Measurements from ENCODE around the gene CD63.

Gene CD63

GRCh38 chr12:55703901-55704761, 24.7 kb downstream of the CD63 start:
- DNase-seq = no peak

- DNase-seq = no peak
These were observed 25.5 kb downstream of the CD63 start for GRCh38 chr12:55703288-55703687.

DNA sequence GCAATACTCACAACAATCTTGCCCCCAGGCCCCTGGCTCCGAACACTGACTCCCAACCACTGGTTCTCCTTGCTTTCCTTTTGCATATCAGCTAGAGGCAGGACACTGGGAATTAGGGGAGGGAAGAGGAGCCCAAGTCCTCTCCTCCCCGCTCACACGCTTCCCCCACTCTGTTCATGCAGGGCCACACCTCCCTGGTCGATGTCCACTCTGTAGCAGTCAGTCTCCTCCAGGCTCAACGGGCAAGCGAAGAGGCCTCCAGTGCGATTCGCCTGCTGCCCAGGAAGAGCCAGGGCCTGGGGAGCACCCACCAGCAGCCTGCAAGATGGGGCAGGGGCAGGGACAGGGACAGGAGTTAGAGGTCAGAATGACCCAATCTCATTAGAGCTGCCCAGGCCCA, 25.9 kb downstream of the CD63 start:
- DNase-seq = no peak

- no peak for DNase-seq
These were observed 28.4 kb downstream of the CD63 start for GRCh38 chr12:55700255-55701018.

GRCh38 chr12:55699471-55700055, 29.2 kb downstream of the CD63 start:
- no peak for DNase-seq

GRCh38 chr12:55698965-55699364, 29.8 kb downstream of the CD63 start:
- DNase-seq = no peak

DNA sequence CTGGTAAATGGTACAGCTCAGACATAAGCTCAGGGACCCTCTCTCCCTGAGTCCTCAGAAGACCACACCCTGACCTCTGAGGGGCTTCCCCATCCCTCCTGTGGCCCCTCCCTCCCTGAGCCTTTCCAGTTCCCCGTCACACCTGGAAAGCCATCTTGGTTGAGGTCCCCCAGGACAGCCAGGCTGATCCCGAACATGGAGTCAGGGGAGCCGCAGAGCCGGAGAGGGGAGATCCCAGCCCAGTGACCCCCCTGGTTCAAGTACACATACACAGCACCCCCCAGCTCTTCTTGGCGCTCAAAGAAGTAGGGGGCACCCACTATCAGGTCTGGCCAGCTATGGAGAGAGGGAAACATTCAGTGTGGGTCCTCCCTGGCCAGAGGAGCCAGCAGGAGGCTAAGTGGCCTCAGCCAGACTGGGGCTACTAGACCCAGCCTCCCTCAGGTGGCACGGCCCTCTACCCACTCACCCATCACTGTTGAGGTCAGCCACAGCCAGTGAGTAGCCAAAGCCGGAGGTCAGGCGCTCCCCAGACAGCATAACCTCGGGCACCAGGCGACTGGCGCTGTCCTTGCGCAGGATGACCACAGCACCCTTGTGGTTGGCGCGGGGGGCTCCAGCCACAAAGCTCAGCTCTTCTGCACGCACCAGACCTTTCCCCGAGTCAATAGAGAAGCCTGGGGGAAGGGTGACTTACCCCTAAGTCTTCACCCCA, 30.4 kb downstream of the CD63 start:
- no peak for DNase-seq

DNA sequence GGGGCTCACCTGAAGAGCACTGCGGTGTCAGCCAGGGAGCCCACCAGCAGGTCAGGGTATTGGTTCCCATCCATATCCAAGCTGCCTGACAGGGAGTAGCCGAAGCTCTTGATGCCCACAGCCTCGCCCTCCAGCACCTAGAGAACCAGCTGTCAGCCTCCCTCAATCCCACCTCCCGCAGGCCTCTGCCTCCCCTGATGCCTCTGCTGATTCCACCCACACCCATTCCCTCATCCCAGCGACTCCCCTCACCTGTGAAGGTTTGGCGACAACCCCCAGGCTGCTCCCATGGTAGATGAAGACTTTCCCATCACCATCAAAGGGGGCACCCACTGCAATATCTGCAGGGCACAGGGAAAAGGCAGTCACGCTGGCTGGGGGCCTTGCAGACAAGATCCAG, 31.1 kb downstream of the CD63 start:
- DNase-seq = no peak

- no peak for DNase-seq
These were observed 31.9 kb downstream of the CD63 start for GRCh38 chr12:55696796-55697462.

GRCh38 chr12:55696141-55696540, 32.7 kb downstream of the CD63 start:
- no peak for DNase-seq

- no peak for DNase-seq
These were observed 33.5 kb downstream of the CD63 start for GRCh38 chr12:55695349-55695748.

GRCh38 chr12:55694651-55695050, 34.2 kb downstream of the CD63 start:
- no peak for DNase-seq

DNA sequence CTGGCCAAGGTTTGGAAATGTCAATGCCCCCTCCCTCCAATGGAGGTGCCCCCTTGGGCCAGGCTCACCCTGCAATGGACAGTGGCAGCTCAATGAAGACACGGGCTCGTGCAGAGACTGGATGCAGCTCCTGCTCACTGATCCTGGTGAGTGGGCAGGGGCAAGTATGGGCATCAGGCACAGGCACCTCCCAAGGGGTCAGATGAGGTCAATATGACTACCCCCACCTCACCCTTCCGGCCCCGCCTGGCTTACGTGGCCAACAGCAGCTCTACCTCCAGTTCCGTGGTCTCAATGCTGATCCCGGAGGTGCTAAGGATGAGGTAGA, 34.7 kb downstream of the CD63 start:
- DNase-seq = no peak

- no peak for DNase-seq
These were observed 35.3 kb downstream of the CD63 start for GRCh38 chr12:55693323-55694187.

DNA sequence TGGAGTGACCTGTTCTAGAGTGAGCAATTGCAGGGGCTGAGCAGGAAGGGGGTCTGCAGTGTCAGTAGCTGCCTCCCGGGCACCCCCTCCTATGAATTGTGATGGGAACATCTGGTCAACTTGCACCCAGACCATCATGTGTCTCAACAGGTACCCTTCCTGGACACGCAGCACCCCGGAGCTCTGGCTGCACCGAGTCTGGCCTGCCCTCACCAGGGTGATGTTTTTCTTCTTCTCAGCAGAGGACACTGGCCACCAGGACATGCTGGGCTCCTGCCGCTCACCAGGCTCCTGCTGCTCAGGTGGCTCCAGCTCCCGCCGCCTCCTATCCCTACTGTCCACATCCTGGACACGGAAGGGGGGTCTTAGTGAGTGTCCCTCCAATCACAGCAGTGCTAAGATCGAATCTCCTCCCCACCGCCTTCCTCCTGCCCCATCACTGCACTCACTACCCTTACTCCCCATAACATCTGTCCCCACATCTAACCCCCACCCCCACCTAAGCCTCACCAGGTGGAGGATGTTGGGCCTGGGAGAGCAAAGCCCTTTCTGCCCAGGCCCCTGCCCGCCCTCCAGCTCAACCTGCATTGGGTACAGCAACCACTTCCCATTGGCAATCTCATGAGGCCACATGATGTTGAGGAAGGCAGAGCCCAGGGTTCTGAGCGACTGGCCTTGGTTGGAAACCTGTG, 36.0 kb downstream of the CD63 start:
- no peak for DNase-seq

DNA sequence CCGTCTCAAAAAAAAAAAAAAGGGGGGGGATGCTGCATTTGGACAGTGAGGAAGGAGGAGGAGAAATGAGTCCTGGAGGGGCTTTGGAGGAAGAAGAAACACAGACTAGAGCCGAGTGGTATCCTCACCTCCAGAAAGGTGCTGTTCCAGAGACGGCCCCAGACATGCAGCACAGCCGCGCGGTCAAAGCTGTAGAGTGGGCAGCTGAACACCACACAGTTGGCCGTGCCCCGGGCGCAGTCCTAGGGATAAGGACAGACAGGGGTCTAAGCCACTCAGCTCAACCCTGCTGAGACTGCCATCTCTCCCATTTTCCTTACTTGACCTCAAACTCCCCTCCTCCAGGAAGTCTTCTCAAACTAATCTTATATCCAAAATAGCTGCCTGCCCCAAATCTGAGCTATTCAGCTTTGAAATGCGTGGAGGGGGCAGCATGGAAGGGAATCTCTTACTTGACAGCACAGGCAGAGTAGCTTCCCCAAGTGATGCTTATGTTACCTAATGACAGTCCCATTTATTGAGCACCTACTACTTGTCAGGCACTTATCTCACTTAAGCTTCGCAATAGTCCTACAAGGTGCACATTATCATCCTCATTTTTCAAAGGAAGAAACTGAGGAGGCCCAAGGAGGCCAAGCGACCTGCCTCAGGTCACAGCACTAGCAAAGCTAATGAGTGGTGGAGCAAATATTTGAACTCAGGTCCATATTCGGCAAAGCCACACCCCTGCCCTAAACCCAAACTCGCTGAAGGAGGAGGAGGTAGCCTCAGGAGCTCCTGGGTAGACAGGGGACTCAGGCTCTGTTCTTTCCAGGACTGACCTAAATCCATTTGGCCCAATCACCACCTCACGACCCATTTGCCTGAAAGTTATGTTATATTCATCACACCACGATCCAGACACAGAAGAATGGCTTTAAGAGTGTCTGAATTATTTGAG, 39.8 kb downstream of the CD63 start:
- DNase-seq = no peak

- no peak for DNase-seq
These were observed 41.1 kb downstream of the CD63 start for GRCh38 chr12:55687746-55688145.

DNA sequence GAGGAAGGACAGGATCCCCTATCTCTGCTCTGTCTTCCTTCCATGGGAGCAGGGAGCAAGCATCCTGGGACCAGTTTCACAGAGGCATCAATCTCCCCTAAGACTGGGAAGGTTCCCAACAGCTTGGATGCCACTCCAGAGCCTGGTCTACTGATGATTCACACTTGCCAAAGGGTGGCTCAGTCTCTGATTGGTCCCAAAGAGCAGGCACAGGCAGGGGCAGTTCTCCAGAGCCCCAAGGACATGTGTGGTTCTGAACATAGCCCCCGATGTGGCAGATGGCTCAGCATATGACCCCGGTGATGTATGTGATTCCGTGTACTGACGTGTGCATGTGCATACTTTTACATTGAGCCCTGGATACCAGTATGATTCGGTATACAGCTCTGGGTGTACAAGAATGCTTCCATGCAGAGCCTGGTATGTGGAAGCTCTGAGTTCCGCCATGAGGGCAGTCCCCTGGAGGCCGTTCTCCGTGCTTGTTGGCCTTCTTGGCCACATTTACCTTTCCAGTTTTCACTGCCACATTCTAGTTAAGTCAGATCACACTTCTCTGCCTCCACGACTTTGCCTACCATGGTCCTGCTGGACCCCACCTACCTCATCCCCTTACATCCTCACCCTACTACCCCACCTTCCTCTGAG, 42.3 kb downstream of the CD63 start:
- no peak for DNase-seq

GRCh38 chr12:55685671-55686070, 43.1 kb downstream of the CD63 start:
- DNase-seq = no peak
